ENCODE results near the gene GRWD1. TPM values are rescaled to one million over a fixed set of nuclear protein-coding genes. Genes with fewer than 3 reads are reported as not detected.

Gene GRWD1
- total and polyA plus RNA-seq, 2 of the 4 experiments (the other 2 are of a cell fraction) = 22.0 to 22.5 TPM

- H3K36me3 ChIP-seq (ENCODE audit: control insufficient read depth, insufficient read depth, low read length) = peaks cover 82% of the 10 kb centered on the region
- peaks cover under 1% of the 10 kb centered on the region; the same call in 1 of the 2 replicates for H3K4me1 ChIP-seq (ENCODE audit: control insufficient read depth, insufficient read depth, low read length)
- no peak overlapping the region for H3K4me2 ChIP-seq (ENCODE audit: low read depth, low read length)
- ChIA-PET POLR2A (ENCODE audit: unreplicated experiment) (no interaction called here), CTCF (no interaction called here)
- H3K9ac ChIP-seq (ENCODE audit: low read depth, low read length) = no peak overlapping the region
- in situ Hi-C loops (cut with MboI; ENCODE audit: low sequenced_read_pairs) (no loop called here), intact Hi-C loops (cut with micrococcal nuclease) (no loop called here), dilution Hi-C loops (cut with HindIII; ENCODE audit: low sequenced_read_pairs, unreplicated experiment) (no loop called here)
- BruUV-seq (replicated peaks) = no TSS peak
- peaks cover 14% of the 10 kb centered on the region for H3K9me1 ChIP-seq (ENCODE audit: insufficient read depth, low read length)
- H4K8ac ChIP-seq (ENCODE audit: low read depth in 2 of 2, low read length in 2 of 2) = no peak overlapping the region
- H2AFZ ChIP-seq (replicated peaks; ENCODE audit: low read length, poor library complexity) = no peak overlapping the region
- H3K9me3 ChIP-seq (ENCODE audit: control insufficient read depth, insufficient read depth, low read length) = no peaks in the 10 kb centered on the region
- no peak overlapping the region for H2BK120ac ChIP-seq (ENCODE audit: low read depth, low read length)
- H2AK9ac ChIP-seq (replicated peaks; ENCODE audit: low read depth, low read length, poor library complexity) = peak overlapping the region; percentile 39
- 100% methylated on average over 10 of the region's 17 CpGs; no CpG with 5 or more reads in 1 of the 2 experiments for WGBS, 2 experiments (ENCODE audit: extremely low coverage in 2 of 2, insufficient read length in 1 of 2)
- H3K4ac ChIP-seq (ENCODE audit: low read depth, low read length) = no peak overlapping the region
- DNase-seq (no peak), ATAC-seq (ENCODE audit: low read depth) (no peak)
- no peak overlapping the region for H3K18ac ChIP-seq (ENCODE audit: low read depth, low read length)
- no peak overlapping the region for H3K27ac ChIP-seq (ENCODE audit: insufficient read depth, low read length)
- no peak overlapping the region for H3K23ac ChIP-seq (ENCODE audit: low read depth, low read length)
- H3K79me1 ChIP-seq (ENCODE audit: low read depth in 1 of 2, low read length in 2 of 2) = peaks cover 18 to 62% of the 10 kb centered on the region in 2 experiments
- H3K27me3 ChIP-seq (ENCODE audit: control insufficient read depth, insufficient read depth, low read length) = no peaks in the 10 kb centered on the region
- no peak overlapping the region for H4K91ac ChIP-seq (ENCODE audit: insufficient read depth, low read depth, low read length)
- H2BK15ac ChIP-seq (ENCODE audit: low read depth, low read length) = no peak overlapping the region
- TF ChIP-seq CHD1 (IDR thresholded peaks at IDR 0.05; ENCODE audit: low read depth, low read length) (no peak), RCOR1 (IDR thresholded peaks at IDR 0.05; ENCODE audit: insufficient replicate concordance, low read length) (no peak), BHLHE40 (IDR thresholded peaks at IDR 0.05; ENCODE audit: low read depth, low read length) (no peak), RAD21 (IDR thresholded peaks at IDR 0.05; ENCODE audit: low read length) (no peak), NFE2L2 (IDR thresholded peaks at IDR 0.05; ENCODE audit: low read depth, low read length) (no peak), MAZ (IDR thresholded peaks at IDR 0.05; ENCODE audit: borderline replicate concordance, low read depth, low read length) (no peak), MXI1 (IDR thresholded peaks at IDR 0.05; ENCODE audit: borderline replicate concordance, low read depth, low read length) (no peak), USF2 (IDR thresholded peaks at IDR 0.05; ENCODE audit: low read depth, low read length) (no peak), CTCF (conservative IDR thresholded peaks at IDR 0.05; ENCODE audit: low read depth, low read length) (no peak), CEBPB (IDR thresholded peaks at IDR 0.05; ENCODE audit: low read depth, low read length) (no peak), MAFK (IDR thresholded peaks at IDR 0.05; ENCODE audit: low read depth, low read length) (no peak), POLR2A (IDR thresholded peaks at IDR 0.05; ENCODE audit: low read depth, low read length) (no peak), RFX5 (IDR thresholded peaks at IDR 0.05; ENCODE audit: low read depth, low read length) (no peak)
- no peak overlapping the region for H3K4me3 ChIP-seq (ENCODE audit: insufficient read depth, low read depth, low read length)
- H3K14ac ChIP-seq (replicated peaks; ENCODE audit: low read depth, low read length) = no peak overlapping the region
- no peak overlapping the region for H2BK20ac ChIP-seq (ENCODE audit: low read depth, low read length)
- H3K56ac ChIP-seq (ENCODE audit: extremely low read depth, insufficient read depth, low read length) = no peak overlapping the region
- no peak overlapping the region for H4K5ac ChIP-seq (ENCODE audit: low read depth, low read length)
- no peak overlapping the region for H2AK5ac ChIP-seq (ENCODE audit: low read depth, low read length)
- H2BK5ac ChIP-seq (ENCODE audit: low read depth, low read length, poor library complexity, severe bottlenecking) = no peak overlapping the region
- H4K20me1 ChIP-seq (ENCODE audit: insufficient read depth, low read length) = peaks cover 54% of the 10 kb centered on the region
These were observed 29.7 kb downstream of the GRWD1 start for GRCh38 chr19:48475369-48476068.
